PC-3 (cell line): ENCODE results near the gene RNF126.

Experiments
- EZH2 ChIP-seq: fragments of 300-600 bp; sonication (generic); IDR thresholded peaks from one replicate; pipeline ENCODE4 v1.6.1; 2017; ENCODE audit warnings: antibody characterized with exemption, mild to moderate bottlenecking, low read length; ENCODE audit not compliant: unreplicated experiment
- TF ChIP-seq, protein P1 (sequence below): fragments of 300-600 bp; sonication (generic); conservative IDR thresholded peaks from 2 replicates; pipeline ENCODE4 v1.5.1; 2017; ENCODE audit warnings: antibody characterized with exemption, low read depth, mild to moderate bottlenecking, low read length

DNA sequence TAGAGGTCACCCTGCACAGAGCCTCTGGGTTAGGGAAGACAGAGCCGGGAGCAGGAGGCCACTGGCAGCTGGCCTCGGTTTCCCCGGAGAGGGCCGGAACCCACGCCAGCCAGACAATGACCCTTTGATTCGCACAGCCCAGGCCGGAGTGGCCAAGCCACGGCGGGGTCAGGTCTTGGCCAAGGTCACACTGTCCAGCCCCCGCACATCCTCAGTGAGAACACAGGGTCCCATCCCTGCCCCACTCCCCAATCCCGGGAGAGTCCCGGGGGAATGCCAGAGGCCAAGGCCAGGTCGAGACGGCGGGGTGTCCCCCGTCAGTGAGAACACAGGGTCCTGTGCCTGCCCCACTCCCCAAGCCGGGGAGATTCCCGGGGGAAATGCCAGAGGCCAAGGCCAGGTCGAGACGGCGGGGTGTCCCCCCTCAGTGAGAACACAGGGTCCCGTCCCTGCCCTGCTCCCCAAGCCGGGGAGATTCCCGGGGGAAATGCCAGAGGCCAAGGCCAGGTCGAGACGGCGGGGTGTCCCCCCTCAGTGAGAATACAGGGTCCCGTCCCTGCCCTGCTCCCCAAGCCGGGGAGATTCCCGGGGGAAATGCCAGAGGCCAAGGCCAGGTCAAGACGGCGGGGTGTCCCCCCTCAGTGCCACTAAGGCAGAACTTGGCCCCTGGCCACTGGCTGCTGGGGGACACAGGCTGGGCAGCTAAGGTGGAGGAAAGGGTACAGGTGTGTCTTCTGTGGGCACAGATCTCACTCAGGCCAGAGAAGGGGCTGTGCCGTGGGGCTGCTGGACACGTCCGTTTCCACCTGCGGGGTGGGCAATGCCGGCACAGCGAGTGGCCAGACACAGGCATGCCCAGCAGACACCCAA lies 11.5 kb upstream of the RNF126 start:
- TF ChIP-seq, protein P1, sequence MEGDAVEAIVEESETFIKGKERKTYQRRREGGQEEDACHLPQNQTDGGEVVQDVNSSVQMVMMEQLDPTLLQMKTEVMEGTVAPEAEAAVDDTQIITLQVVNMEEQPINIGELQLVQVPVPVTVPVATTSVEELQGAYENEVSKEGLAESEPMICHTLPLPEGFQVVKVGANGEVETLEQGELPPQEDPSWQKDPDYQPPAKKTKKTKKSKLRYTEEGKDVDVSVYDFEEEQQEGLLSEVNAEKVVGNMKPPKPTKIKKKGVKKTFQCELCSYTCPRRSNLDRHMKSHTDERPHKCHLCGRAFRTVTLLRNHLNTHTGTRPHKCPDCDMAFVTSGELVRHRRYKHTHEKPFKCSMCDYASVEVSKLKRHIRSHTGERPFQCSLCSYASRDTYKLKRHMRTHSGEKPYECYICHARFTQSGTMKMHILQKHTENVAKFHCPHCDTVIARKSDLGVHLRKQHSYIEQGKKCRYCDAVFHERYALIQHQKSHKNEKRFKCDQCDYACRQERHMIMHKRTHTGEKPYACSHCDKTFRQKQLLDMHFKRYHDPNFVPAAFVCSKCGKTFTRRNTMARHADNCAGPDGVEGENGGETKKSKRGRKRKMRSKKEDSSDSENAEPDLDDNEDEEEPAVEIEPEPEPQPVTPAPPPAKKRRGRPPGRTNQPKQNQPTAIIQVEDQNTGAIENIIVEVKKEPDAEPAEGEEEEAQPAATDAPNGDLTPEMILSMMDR, result no peak
- TF ChIP-seq EZH2, result no peak
